Measurements from ENCODE around the gene HLX.

The HLX gene

GRCh38 chr1:220878191-220879075, 810 bp upstream of the HLX start:
- Histone ChIP-seq H3K4me1 (ENCODE audit: control insufficient read depth in 1 of 2, insufficient read depth in 1 of 2, low read depth in 1 of 2, low read length in 1 of 2) (peaks cover 77 to 78% of the 10 kb centered on the region in 2 experiments), H3K9me3 (no peaks in the 10 kb centered on the region), H3K27me3 (no peaks in the 10 kb centered on the region), H3K27ac (peak overlapping the region; percentile 90), H3K4me3 (ENCODE audit: low read depth in 1 of 2, low read length in 1 of 2) (peak overlapping the region; percentile 81 to 98), H3K36me3 (peaks cover 20% of the 10 kb centered on the region)
- TF ChIP-seq, protein P1, sequence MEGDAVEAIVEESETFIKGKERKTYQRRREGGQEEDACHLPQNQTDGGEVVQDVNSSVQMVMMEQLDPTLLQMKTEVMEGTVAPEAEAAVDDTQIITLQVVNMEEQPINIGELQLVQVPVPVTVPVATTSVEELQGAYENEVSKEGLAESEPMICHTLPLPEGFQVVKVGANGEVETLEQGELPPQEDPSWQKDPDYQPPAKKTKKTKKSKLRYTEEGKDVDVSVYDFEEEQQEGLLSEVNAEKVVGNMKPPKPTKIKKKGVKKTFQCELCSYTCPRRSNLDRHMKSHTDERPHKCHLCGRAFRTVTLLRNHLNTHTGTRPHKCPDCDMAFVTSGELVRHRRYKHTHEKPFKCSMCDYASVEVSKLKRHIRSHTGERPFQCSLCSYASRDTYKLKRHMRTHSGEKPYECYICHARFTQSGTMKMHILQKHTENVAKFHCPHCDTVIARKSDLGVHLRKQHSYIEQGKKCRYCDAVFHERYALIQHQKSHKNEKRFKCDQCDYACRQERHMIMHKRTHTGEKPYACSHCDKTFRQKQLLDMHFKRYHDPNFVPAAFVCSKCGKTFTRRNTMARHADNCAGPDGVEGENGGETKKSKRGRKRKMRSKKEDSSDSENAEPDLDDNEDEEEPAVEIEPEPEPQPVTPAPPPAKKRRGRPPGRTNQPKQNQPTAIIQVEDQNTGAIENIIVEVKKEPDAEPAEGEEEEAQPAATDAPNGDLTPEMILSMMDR (IDR thresholded peaks at IDR 0.05), result no peak

DNA sequence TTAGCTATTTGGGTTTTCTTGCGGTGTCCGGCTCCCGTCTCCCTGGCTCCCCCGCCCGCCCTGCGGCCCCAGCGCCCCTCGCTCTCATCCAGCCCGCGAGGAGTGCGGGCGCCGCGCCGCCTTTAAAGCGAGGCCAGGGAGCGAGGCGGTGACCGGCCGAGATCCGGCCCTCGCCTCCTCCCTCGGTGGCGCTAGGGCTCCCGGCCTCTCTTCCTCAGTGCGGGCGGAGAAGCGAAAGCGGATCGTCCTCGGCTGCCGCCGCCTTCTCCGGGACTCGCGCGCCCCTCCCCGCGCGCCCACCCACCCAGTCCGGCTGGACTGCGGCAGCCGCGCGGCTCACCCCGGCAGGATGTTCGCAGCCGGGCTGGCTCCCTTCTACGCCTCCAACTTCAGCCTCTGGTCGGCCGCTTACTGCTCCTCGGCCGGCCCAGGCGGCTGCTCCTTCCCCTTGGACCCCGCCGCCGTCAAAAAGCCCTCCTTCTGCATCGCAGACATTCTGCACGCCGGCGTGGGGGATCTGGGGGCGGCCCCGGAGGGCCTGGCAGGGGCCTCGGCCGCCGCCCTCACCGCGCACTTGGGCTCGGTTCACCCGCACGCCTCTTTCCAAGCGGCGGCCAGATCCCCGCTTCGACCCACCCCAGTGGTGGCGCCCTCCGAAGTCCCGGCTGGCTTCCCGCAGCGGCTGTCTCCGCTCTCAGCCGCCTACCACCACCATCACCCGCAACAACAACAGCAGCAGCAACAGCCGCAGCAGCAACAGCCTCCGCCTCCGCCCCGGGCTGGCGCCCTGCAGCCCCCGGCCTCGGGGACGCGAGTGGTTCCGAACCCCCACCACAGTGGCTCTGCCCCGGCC, 492 bp downstream of the HLX start:
- TF ChIP-seq, protein P1 (IDR thresholded peaks at IDR 0.05), result peak; percentile 2
- peaks cover 4% of the 10 kb centered on the region for H3K9me3 ChIP-seq
- peaks cover 33% of the 10 kb centered on the region for H3K36me3 ChIP-seq
- peak overlapping the region; percentile 90 for H3K27ac ChIP-seq
- H3K4me3 ChIP-seq (ENCODE audit: low read depth in 1 of 2, low read length in 1 of 2), result peak overlapping the region; percentile 81 to 98
- no peaks in the 10 kb centered on the region for H3K27me3 ChIP-seq
- H3K4me1 ChIP-seq (ENCODE audit: control insufficient read depth in 1 of 2, insufficient read depth in 1 of 2, low read depth in 1 of 2, low read length in 1 of 2), result peaks cover 68 to 71% of the 10 kb centered on the region in 2 experiments

DNA sequence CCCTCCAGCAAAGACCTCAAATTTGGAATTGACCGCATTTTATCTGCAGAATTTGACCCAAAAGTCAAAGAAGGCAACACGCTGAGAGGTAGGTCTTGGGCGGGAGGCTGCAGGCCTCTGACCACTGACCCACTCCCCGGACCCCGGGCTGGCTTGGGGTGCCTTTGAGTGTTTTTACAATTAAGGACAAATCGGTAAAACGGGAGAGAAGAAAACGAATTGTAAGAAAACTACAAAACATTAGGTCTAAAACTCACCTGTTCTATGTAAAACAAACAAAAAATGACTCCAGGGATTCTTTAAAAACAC, 1.1 kb downstream of the HLX start:
- peaks cover 4% of the 10 kb centered on the region for H3K9me3 ChIP-seq
- TF ChIP-seq, protein P1 (IDR thresholded peaks at IDR 0.05), result no peak
- H3K4me1 ChIP-seq (ENCODE audit: control insufficient read depth in 1 of 2, insufficient read depth in 1 of 2, low read depth in 1 of 2, low read length in 1 of 2), result peaks cover 68 to 72% of the 10 kb centered on the region in 2 experiments
- H3K27me3 ChIP-seq, result no peaks in the 10 kb centered on the region
- H3K36me3 ChIP-seq, result peaks cover 39% of the 10 kb centered on the region
- H3K4me3 ChIP-seq (ENCODE audit: low read depth in 1 of 2, low read length in 1 of 2), result peak overlapping the region; percentile 81 to 98
- H3K27ac ChIP-seq, result peak overlapping the region; percentile 90

DNA sequence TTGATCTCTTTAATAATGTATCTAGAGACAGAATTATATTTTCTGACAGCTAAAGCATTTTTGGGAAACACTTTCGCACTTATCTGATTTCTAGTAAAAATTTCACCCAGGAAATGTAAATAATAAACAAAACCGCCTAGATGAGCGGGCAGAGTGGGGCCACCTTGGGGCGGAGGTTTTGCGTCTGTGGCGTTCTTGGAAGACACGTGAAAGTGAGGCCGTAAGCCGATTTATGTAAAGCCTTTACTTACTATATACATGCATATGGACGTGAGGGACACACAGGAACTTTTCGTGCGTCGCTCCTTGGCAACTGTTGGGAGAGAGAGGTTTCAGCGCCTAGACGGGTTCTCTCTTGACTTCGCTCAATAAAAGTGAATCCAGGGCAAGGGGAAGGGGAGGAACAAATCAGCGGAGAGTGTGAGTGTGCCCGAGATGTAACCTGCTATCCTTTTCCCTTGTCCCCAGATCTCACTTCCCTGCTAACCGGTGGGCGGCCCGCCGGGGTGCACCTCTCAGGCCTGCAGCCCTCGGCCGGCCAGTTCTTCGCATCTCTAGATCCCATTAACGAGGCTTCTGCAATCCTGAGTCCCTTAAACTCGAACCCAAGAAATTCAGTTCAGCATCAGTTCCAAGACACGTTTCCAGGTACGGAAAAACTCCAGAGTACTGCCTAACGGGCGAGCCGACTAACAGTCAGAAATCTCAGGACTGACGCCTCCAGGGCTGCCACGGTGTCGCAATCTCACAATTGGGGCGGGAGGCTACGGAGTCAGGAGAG, 1.7 kb downstream of the HLX start:
- peaks cover 4% of the 10 kb centered on the region for H3K9me3 ChIP-seq
- peak overlapping the region; percentile 90 for H3K27ac ChIP-seq
- TF ChIP-seq, protein P1 (IDR thresholded peaks at IDR 0.05), result peak; percentile 10
- peak overlapping the region; percentile 81 to 98 for H3K4me3 ChIP-seq (ENCODE audit: low read depth in 1 of 2, low read length in 1 of 2)
- H3K4me1 ChIP-seq (ENCODE audit: control insufficient read depth in 1 of 2, insufficient read depth in 1 of 2, low read depth in 1 of 2, low read length in 1 of 2), result peaks cover 68 to 72% of the 10 kb centered on the region in 2 experiments
- H3K36me3 ChIP-seq, result peaks cover 45% of the 10 kb centered on the region
- H3K27me3 ChIP-seq, result no peaks in the 10 kb centered on the region
